ENCODE measurements around the gene ANK3. TPM values are rescaled to one million over a fixed set of nuclear protein-coding genes. Genes with fewer than 3 reads are reported as not detected.

ANK3 gene
- total and polyA plus RNA-seq, 8 donors, result 3.3 to 28.5 (median 17.3) TPM

GRCh38 chr10:60086421-60086820 is 303.3 kb downstream of the ANK3 start:
- 96 to 97% methylated on average over 4 of the region's 4 CpGs for WGBS, 2 donors
- no peak overlapping the region for H3K27ac ChIP-seq
- intact Hi-C loops (cut with DNase I), result no loop called here
- no peaks in the 10 kb centered on the region for H3K9me3 ChIP-seq
- no peak for TF ChIP-seq CTCF (IDR thresholded peaks at IDR 0.05)
- H3K4me1 ChIP-seq, result no peaks in the 10 kb centered on the region
- DNase-seq, result no peak
- H3K36me3 ChIP-seq, result peaks cover 0 to 5% (median 0%) of the 10 kb centered on the region in 3 donors
- no peak overlapping the region for H3K4me3 ChIP-seq
- no peak for ATAC-seq
- no peak for FAIRE-seq
- no peaks in the 10 kb centered on the region for H3K27me3 ChIP-seq

GRCh38 chr10:60082744-60083344 is 306.8 kb downstream of the ANK3 start:
- Histone ChIP-seq H3K27me3 (no peaks in the 10 kb centered on the region), H3K36me3 (peaks cover 0 to 5% (median 0%) of the 10 kb centered on the region in 3 donors), H3K4me3 (no peak overlapping the region), H3K27ac (no peak overlapping the region), H3K4me1 (no peaks in the 10 kb centered on the region), H3K9me3 (no peaks in the 10 kb centered on the region)
- FAIRE-seq (no peak), ATAC-seq (no peak), DNase-seq (no peak)
- no peak for TF ChIP-seq CTCF (IDR thresholded peaks at IDR 0.05)
- 71 to 74% methylated on average over 5 of the region's 5 CpGs for WGBS, 2 donors
- intact Hi-C loops (cut with DNase I), result no loop called here

GRCh38 chr10:60082341-60082740 is 307.3 kb downstream of the ANK3 start:
- Histone ChIP-seq H3K4me3 (no peak overlapping the region), H3K4me1 (no peaks in the 10 kb centered on the region), H3K27ac (no peak overlapping the region), H3K9me3 (no peaks in the 10 kb centered on the region), H3K27me3 (no peaks in the 10 kb centered on the region), H3K36me3 (peaks cover 0 to 5% (median 0%) of the 10 kb centered on the region in 3 donors)
- ATAC-seq (no peak), FAIRE-seq (no peak), DNase-seq (no peak)
- 83 to 85% methylated on average over 6 of the region's 6 CpGs for WGBS, 2 donors
- no peak for TF ChIP-seq CTCF (IDR thresholded peaks at IDR 0.05)
- intact Hi-C loops (cut with DNase I), result no loop called here

- ATAC-seq (no peak), DNase-seq (no peak), FAIRE-seq (no peak)
- intact Hi-C loops (cut with DNase I), result no loop called here
- Histone ChIP-seq H3K4me1 (no peaks in the 10 kb centered on the region), H3K4me3 (no peak overlapping the region), H3K36me3 (no peaks in the 10 kb centered on the region), H3K27me3 (no peaks in the 10 kb centered on the region), H3K27ac (no peak overlapping the region), H3K9me3 (no peaks in the 10 kb centered on the region)
- WGBS, 2 donors, result 94 to 97% methylated on average over 11 of the region's 11 CpGs
- no peak for TF ChIP-seq CTCF (IDR thresholded peaks at IDR 0.05)
Measured at GRCh38 chr10:60073781-60074656, 315.7 kb downstream of the ANK3 start.

GRCh38 chr10:60073397-60073780 is 316.3 kb downstream of the ANK3 start:
- H3K9me3 ChIP-seq, result no peaks in the 10 kb centered on the region
- no peak overlapping the region for H3K4me3 ChIP-seq
- intact Hi-C loops (cut with DNase I), result no loop called here
- FAIRE-seq, result no peak
- TF ChIP-seq CTCF (IDR thresholded peaks at IDR 0.05), result no peak
- ATAC-seq, result no peak
- H3K27me3 ChIP-seq, result no peaks in the 10 kb centered on the region
- H3K36me3 ChIP-seq, result no peaks in the 10 kb centered on the region
- WGBS, 2 donors, result 93 to 94% methylated on average over 4 of the region's 4 CpGs
- no peak for DNase-seq
- H3K27ac ChIP-seq, result no peak overlapping the region
- no peaks in the 10 kb centered on the region for H3K4me1 ChIP-seq

Measured in pancreas (tissue), 10 donors.